Gastroesophageal sphincter (tissue), 4 donors: ENCODE measurements around the gene FIGN. TPM values are rescaled to one million over a fixed set of nuclear protein-coding genes. Genes with fewer than 3 reads are reported as not detected.

ENCODE experiments used
- ATAC-seq: fragments of 150-250 bp; one replicate; pipeline ENCODE4 v1.9.1; 2016; ENCODE audit warnings: mild to moderate bottlenecking, moderate library complexity
- H3K27ac ChIP-seq, 4 donors: fragments of 200-600 bp; sonication (generic) in 3 of 4; 1 replicate in 3 of 4; 2 replicates in 1 of 4; pipeline ENCODE4 v1.5.1; 2016 to 2019
- H3K27me3 ChIP-seq: fragments of 200-600 bp; sonication (generic); one replicate; pipeline ENCODE4 v1.5.1; 2019
- H3K36me3 ChIP-seq, 2 donors: fragments of 200-600 bp; sonication (generic); one replicate each; pipeline ENCODE4 v1.5.1; 2019; ENCODE audit warnings: control low read depth in 1 of 2
- H3K4me1 ChIP-seq, 3 donors: fragments of 200-600 bp; sonication (generic); 1 replicate in 2 of 3; 2 replicates in 1 of 3; pipeline ENCODE4 v1.5.1; 2016 to 2019; ENCODE audit warnings: control low read depth in 2 of 3
- H3K4me3 ChIP-seq, 2 donors: fragments of 200-600 bp; sonication (generic); one replicate each; pipeline ENCODE4 v1.5.1; 2019; ENCODE audit warnings: mild to moderate bottlenecking in 1 of 2, moderate library complexity in 1 of 2
- H3K9me3 ChIP-seq, 3 donors: fragments of 200-600 bp; sonication (generic); one replicate each; pipeline ENCODE4 v1.5.1; 2017 to 2019; ENCODE audit warnings: control low read depth in 2 of 3
- CTCF ChIP-seq, 4 experiments: fragments of 200-600 bp in 2 of 4; fragments of 450-650 bp in 2 of 4; sonication (generic) in 1 of 4; IDR thresholded peaks; one replicate each; pipeline ENCODE4 v1.5.1; 2017 to 2019; ENCODE audit warnings: antibody characterized with exemption in 4 of 4, mild to moderate bottlenecking in 2 of 4, moderate library complexity in 2 of 4
- EP300 ChIP-seq: sonication (generic); formaldehyde crosslinking; IDR thresholded peaks from one replicate; pipeline ENCODE4 v1.6.1; 2017; ENCODE audit warnings: antibody characterized with exemption, mild to moderate bottlenecking
- POLR2A ChIP-seq, 2 donors: fragments of 450-650 bp; IDR thresholded peaks; one replicate each; pipeline ENCODE4 v1.6.1; 2017; ENCODE audit warnings: antibody characterized with exemption in 2 of 2, mild to moderate bottlenecking in 2 of 2, moderate library complexity in 1 of 2
- POLR2AphosphoS5 ChIP-seq: sonication (generic); formaldehyde crosslinking; IDR thresholded peaks from one replicate; pipeline ENCODE4 v1.6.1; 2017; ENCODE audit warnings: antibody characterized with exemption
- WGBS, 2 donors: methylation state at CpG; one replicate each; pipeline ENCODE4 v1.1.5; 2018; ENCODE audit warnings: low coverage in 1 of 2; 5-methylcytosine and 5-hydroxymethylcytosine counted together
- total RNA-seq, 4 donors: library from RNA; depleted of rRNA; stranded (reverse); fragments of >200 nt; gene quantifications; one replicate each; pipeline ENCODE4 v1.1.0, GENCODE V29; 2016

FIGN gene
- total RNA-seq, 4 donors from 2014 or later, result 5.0 to 17.5 (median 10.2) TPM

- TF ChIP-seq POLR2A (IDR thresholded peaks at IDR 0.05) (no peak), EP300 (no peak), POLR2AphosphoS5 (no peak), CTCF (IDR thresholded peaks at IDR 0.05) (no peak)
- Histone ChIP-seq H3K27me3 (no peaks in the 10 kb centered on the region), H3K27ac (no peak overlapping the region), H3K4me3 (no peak overlapping the region), H3K4me1 (peaks cover 0 to 16% (median 0%) of the 10 kb centered on the region in 3 donors), H3K36me3 (no peaks in the 10 kb centered on the region), H3K9me3 (no peaks in the 10 kb centered on the region)
- ATAC-seq, result no peak
- WGBS, 2 donors, result 86 to 93% methylated on average over 4 of the region's 4 CpGs
These were observed 27.5 kb downstream of the FIGN start for GRCh38 chr2:163708265-163708664.

GRCh38 chr2:163703386-163703785 is 32.4 kb downstream of the FIGN start:
- no peaks in the 10 kb centered on the region for H3K36me3 ChIP-seq
- ATAC-seq, result no peak
- TF ChIP-seq EP300 (no peak), CTCF (IDR thresholded peaks at IDR 0.05) (no peak), POLR2A (IDR thresholded peaks at IDR 0.05) (no peak), POLR2AphosphoS5 (no peak)
- WGBS, 2 donors, result 84 to 86% methylated on average over 1 of the region's 1 CpG
- H3K27ac ChIP-seq, result no peak overlapping the region
- H3K4me1 ChIP-seq, result peaks cover 0 to 51% (median under 1%) of the 10 kb centered on the region in 3 donors
- no peak overlapping the region for H3K4me3 ChIP-seq
- no peaks in the 10 kb centered on the region for H3K9me3 ChIP-seq
- no peaks in the 10 kb centered on the region for H3K27me3 ChIP-seq

GRCh38 chr2:163701399-163702195 is 34.2 kb downstream of the FIGN start:
- WGBS, 2 donors, result 71 to 75% methylated on average over 5 to 7 of the region's 7 CpGs
- Histone ChIP-seq H3K27ac (no peak overlapping the region), H3K4me3 (no peak overlapping the region), H3K9me3 (no peaks in the 10 kb centered on the region), H3K27me3 (no peaks in the 10 kb centered on the region), H3K4me1 (peaks cover 0 to 63% (median 3%) of the 10 kb centered on the region in 3 donors), H3K36me3 (no peaks in the 10 kb centered on the region)
- no peak for TF ChIP-seq POLR2A (IDR thresholded peaks at IDR 0.05)
- TF ChIP-seq POLR2AphosphoS5, result no peak
- no peak for TF ChIP-seq CTCF (IDR thresholded peaks at IDR 0.05)
- no peak for TF ChIP-seq EP300
- ATAC-seq, result no peak

GRCh38 chr2:163698857-163699256 is 37.0 kb downstream of the FIGN start:
- ATAC-seq, result no peak
- TF ChIP-seq POLR2A (IDR thresholded peaks at IDR 0.05) (no peak), CTCF (IDR thresholded peaks at IDR 0.05) (no peak), POLR2AphosphoS5 (no peak), EP300 (no peak)
- Histone ChIP-seq H3K4me3 (no peak overlapping the region), H3K4me1 (peaks cover 0 to 62% (median 3%) of the 10 kb centered on the region in 3 donors), H3K9me3 (no peaks in the 10 kb centered on the region), H3K36me3 (no peaks in the 10 kb centered on the region), H3K27me3 (no peaks in the 10 kb centered on the region), H3K27ac (peak overlapping the region in 1 of 4 donors; percentile 44)
- WGBS, 2 donors, result 36 to 60% methylated on average over 1 of the region's 1 CpG
